T-helper 2 cell treated with Interferon-gamma antibody and Interleukin-4, amounts not matched to agents 5 μg/mL and 100 μg/mL, for 36 hours (primary cell): ENCODE data around the gene ARID4B.
"Not testable (repeated sequence)": the region's sequence is repeated elsewhere in the genome, so short reads cannot be mapped to it uniquely, and the experiment has no call there.

Experiments used
- DNase-seq: peaks from one replicate; pipeline ENCODE4 v3.0.0; 2021; ENCODE audit warnings: low spot score
- H3K27ac Mint-ChIP-seq: one replicate; pipeline ENCODE4 v1.8.0; 2021; ENCODE audit warnings: mild to moderate bottlenecking, mixed read lengths
- H3K27me3 Mint-ChIP-seq: one replicate; pipeline ENCODE4 v1.8.0; 2021; ENCODE audit warnings: low read depth, mixed read lengths
- H3K36me3 Mint-ChIP-seq: one replicate; pipeline ENCODE4 v1.8.0; 2021; ENCODE audit warnings: low read depth, mixed read lengths
- H3K4me1 Mint-ChIP-seq: one replicate; pipeline ENCODE4 v1.8.0; 2021; ENCODE audit warnings: low read depth, mixed read lengths
- H3K4me3 Mint-ChIP-seq: one replicate; pipeline ENCODE4 v1.8.0; 2022; ENCODE audit warnings: mild to moderate bottlenecking, moderate library complexity, mixed read lengths
- H3K9me3 Mint-ChIP-seq: one replicate; pipeline ENCODE4 v1.8.0; 2021; ENCODE audit warnings: mixed read lengths

The ARID4B gene

DNA sequence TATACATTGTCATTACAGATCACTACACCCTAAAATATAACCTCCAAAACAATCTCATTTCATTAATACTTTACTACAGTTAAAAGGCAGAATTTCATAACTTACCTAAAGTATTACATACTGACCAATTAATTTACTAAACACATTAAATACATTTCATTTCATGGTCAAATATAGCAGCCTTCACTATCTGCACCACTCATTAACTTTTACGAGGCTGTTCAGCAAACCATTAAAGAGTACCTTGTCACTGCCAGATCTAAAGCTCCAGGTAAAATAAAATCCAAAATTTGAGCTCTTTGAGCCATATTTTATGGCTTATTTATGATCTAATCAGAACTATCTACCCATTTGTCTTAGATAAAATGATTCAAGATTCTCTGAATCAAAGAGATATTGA lies 100.6 kb downstream of the ARID4B start:
- H3K27ac Mint-ChIP-seq = no peak overlapping the region
- H3K4me3 Mint-ChIP-seq = no peak overlapping the region
- DNase-seq = no peak
- no peaks in the 10 kb centered on the region for H3K27me3 Mint-ChIP-seq
- H3K9me3 Mint-ChIP-seq = no peaks in the 10 kb centered on the region
- peaks cover 30% of the 10 kb centered on the region for H3K36me3 Mint-ChIP-seq
- H3K4me1 Mint-ChIP-seq = peaks cover 5% of the 10 kb centered on the region

DNA sequence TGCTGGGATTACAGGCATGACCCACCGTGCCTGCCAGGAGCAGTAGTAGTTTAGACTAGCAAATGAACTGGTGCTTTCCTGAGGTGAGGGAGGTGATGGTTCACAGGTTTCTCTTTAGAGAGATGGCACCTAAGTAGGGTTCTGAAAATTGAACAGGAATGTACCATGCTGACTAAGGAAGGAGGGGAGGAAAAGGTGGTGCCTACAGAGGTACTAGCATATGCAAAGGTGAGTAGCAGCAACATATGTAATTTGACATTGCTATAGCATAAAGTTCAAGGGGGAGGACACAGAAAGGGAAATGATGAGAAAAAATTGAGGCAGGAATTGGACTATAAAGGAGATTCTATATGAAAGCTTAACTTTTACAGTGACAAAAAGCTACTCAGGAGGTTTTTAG lies 101.0 kb downstream of the ARID4B start:
- Mint-ChIP-seq H3K4me3 (no peak overlapping the region), H3K27ac (no peak overlapping the region), H3K4me1 (peaks cover 5% of the 10 kb centered on the region), H3K9me3 (no peaks in the 10 kb centered on the region), H3K36me3 (peaks cover 30% of the 10 kb centered on the region), H3K27me3 (no peaks in the 10 kb centered on the region)
- no peak for DNase-seq

DNA sequence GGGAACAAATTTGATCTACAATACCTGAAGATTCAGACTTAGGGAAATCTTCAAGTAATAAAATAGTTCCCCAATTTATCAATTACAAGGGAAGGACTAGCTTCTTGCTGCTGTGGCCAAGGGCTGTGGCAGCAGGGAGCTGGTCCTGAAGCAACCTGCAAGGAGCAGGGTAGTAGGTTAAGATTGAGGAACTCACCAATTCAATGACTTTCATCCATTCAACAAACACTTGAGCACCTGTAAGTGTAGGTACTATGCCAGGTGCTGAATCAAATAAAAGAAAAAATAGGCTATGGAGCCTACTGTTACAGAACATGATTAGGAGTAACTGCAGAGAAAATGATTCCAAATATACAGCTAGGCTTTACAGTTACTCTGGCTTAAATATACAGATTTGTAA lies 102.7 kb downstream of the ARID4B start:
- Mint-ChIP-seq H3K36me3 (peaks cover 35% of the 10 kb centered on the region), H3K27me3 (no peaks in the 10 kb centered on the region), H3K4me1 (peaks cover 5% of the 10 kb centered on the region), H3K4me3 (no peak overlapping the region), H3K27ac (no peak overlapping the region), H3K9me3 (no peaks in the 10 kb centered on the region)
- no peak for DNase-seq

DNA sequence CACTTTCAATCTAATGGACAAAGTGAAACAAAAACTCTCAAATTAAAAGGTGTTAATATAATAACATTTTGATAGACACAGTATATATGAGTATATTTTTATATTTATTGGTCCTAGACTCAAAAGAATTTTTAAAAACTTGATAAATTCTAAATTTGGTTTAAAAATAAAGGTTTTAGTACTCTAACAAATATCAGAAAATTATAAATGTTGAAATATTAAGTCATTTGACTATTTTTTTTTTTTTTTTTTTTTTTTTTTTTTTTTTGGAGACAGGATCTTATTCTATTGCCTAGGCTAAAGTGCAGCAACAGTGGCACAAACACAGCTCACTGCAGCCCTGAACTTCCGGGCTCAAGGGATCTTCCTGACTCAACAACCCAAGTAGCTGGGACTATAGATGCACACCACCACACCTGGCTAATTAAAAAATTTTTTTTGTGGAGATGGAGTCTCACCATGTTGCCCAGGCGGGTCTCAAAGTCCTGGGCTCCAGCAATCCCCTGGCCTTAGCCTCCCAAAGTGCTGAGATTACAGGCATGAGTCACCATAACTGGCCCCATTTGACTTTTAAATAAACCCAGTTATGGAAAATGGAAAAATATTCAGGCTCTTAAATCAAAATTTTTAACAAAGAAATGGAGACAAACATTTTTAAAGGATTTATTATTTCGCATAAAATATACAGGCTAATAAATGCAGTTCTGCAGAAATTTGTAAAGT lies 106.2 kb downstream of the ARID4B start:
- no peak overlapping the region for H3K4me3 Mint-ChIP-seq
- H3K9me3 Mint-ChIP-seq = no peaks in the 10 kb centered on the region
- DNase-seq = no peak
- H3K4me1 Mint-ChIP-seq = peaks cover 7% of the 10 kb centered on the region
- H3K27ac Mint-ChIP-seq = no peak overlapping the region
- H3K36me3 Mint-ChIP-seq = peaks cover 34% of the 10 kb centered on the region
- no peaks in the 10 kb centered on the region for H3K27me3 Mint-ChIP-seq

DNA sequence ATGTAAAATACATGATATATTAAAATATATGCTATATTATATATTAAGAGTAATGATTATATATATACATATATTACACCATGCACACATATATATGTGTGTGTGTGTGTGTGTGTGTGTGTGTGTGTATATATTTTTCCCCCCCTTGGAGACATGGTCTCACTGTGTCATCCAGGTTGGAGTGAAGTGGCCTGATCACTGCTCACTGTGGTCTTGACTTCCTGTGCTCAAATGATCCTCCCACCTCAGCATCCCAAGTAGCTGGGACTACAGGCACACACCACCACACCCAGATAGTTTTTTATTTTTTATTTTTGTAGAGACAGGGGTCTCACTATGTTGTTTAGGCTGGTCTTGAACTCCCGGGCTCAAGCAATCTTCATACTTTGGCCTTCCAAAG lies 112.5 kb downstream of the ARID4B start:
- no peaks in the 10 kb centered on the region for H3K27me3 Mint-ChIP-seq
- no peaks in the 10 kb centered on the region for H3K9me3 Mint-ChIP-seq
- H3K27ac Mint-ChIP-seq = no peak overlapping the region
- no peak for DNase-seq
- H3K4me3 Mint-ChIP-seq = no peak overlapping the region
- peaks cover 34% of the 10 kb centered on the region for H3K36me3 Mint-ChIP-seq
- H3K4me1 Mint-ChIP-seq = peaks cover 31% of the 10 kb centered on the region

DNA sequence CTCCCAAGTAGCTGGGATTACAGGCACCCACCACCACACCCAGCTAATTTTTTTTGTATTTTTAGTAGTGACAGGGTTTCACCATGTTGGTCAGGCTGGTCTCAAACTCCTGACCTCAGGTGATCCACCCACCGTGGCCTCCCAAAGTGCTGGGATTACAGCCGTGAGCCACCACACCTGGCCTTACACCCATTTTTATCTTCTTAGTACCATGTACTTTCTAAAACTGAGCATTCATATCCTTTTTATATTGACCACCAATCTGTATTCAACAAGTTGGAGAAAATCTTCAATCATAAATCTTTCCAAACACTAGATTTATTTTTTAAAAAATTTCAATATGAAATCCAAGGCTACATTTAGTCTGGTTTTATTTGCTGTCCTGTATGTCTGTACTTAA lies 113.0 kb downstream of the ARID4B start:
- not testable (repeated sequence) for H3K27me3 Mint-ChIP-seq, DNase-seq, H3K27ac Mint-ChIP-seq, H3K9me3 Mint-ChIP-seq
- H3K4me1 Mint-ChIP-seq = peaks cover 31% of the 10 kb centered on the region
- H3K36me3 Mint-ChIP-seq = peaks cover 31% of the 10 kb centered on the region
- peak overlapping the region; percentile 24 for H3K4me3 Mint-ChIP-seq

DNA sequence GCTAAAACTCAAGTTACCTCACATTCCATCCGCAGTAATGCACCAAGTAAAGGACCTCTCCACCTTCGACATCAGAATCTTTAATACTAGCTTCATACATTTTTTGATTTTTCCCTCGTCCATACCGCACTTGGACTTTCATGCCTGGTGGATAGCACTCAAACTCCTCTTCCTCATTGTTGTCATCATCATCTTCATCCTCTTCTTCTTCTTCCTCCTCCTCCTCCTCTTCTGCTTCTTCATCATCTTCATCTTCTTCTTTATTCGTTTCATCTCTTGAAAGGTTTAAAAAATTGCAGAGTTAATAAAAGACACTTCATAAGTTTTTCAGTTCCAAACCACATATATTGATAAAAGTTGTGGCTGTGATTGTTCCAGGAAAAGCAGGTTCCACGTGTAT lies 114.2 kb downstream of the ARID4B start:
- no peak for DNase-seq
- peak overlapping the region; percentile 38 for H3K27ac Mint-ChIP-seq
- H3K36me3 Mint-ChIP-seq = peaks cover 31% of the 10 kb centered on the region
- H3K27me3 Mint-ChIP-seq = no peaks in the 10 kb centered on the region
- H3K9me3 Mint-ChIP-seq = no peaks in the 10 kb centered on the region
- H3K4me1 Mint-ChIP-seq = peaks cover 31% of the 10 kb centered on the region
- H3K4me3 Mint-ChIP-seq = peak overlapping the region; percentile 66

DNA sequence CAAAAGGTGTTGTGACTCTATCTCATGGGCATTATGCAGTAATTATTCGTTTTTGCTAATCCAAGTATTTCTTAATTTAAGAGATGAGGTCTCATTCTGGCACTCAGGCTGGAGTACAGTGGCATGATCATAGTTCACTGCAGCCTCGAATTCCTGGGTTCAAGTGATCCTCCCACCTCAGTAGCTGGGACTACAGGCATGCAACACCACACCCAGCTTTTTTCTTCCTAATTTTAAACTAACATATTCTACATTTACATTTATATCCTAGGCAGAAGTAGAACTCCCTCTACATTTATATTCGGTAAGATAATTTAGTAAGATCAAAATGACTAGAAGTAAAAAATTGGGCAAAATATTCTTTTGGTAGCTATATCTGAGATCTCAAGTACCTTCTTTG lies 116.5 kb downstream of the ARID4B start:
- Mint-ChIP-seq H3K9me3 (no peaks in the 10 kb centered on the region), H3K36me3 (peaks cover 25% of the 10 kb centered on the region), H3K4me1 (peaks cover 40% of the 10 kb centered on the region), H3K27ac (no peak overlapping the region), H3K4me3 (no peak overlapping the region), H3K27me3 (no peaks in the 10 kb centered on the region)
- DNase-seq = no peak

DNA sequence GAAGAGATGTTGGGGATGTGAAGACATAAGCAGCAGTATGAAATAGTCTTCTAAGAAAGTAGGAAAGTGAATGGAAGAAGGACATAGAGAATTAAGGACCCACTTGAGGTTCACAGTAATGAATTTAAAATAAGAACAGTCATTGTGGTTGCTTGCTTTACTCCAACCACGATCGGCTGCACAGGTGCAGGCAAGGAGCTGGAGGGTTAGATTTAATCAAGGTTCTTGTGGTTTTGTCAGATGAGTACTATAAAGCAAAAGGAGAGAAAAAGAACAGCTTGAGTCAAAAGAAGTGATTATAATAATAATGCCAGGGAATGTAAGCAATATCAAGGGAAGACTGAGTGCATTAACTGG lies 120.8 kb downstream of the ARID4B start:
- Mint-ChIP-seq H3K4me1 (peaks cover 33% of the 10 kb centered on the region), H3K4me3 (peak overlapping the region; percentile 74), H3K27ac (peak overlapping the region; percentile 93), H3K27me3 (no peaks in the 10 kb centered on the region), H3K9me3 (no peaks in the 10 kb centered on the region), H3K36me3 (peaks cover 27% of the 10 kb centered on the region)
- peak; percentile 55 for DNase-seq

DNA sequence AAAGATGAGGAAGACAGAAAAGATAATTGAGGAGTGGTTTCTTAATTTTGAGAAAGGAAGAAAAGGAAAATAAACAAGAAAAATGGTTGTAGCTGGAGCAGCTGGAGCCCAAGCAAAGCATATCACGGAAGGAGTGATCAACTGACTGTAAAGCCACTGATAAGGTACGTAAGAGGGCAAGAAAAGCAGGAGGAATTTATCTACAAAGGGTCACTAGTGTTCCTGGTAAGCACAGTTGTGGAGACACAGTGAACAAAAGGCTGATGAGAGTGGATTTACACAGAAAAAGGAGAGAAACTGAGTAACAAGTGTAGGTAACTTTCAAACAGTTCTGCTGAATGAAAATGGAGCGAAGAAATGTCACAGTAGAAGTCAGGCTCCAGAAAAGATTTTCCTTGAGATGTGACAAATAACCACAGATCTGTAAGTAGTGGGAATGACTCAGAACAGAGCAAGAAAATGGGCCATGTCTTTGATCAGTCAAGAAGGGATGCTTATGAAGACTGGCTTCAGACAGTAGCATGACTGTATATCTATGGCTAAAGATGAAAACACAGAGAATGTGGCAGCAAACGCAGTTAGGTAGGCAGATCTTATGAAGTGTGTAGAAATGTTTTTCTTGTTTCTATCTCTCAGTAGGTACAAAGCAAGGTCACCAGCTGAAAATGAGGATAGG lies 121.3 kb downstream of the ARID4B start:
- Mint-ChIP-seq H3K27me3 (no peaks in the 10 kb centered on the region), H3K27ac (peak overlapping the region; percentile 93), H3K36me3 (peaks cover 22% of the 10 kb centered on the region), H3K4me3 (peak overlapping the region; percentile 74), H3K4me1 (peaks cover 29% of the 10 kb centered on the region), H3K9me3 (no peaks in the 10 kb centered on the region)
- peak; percentile 48 for DNase-seq

DNA sequence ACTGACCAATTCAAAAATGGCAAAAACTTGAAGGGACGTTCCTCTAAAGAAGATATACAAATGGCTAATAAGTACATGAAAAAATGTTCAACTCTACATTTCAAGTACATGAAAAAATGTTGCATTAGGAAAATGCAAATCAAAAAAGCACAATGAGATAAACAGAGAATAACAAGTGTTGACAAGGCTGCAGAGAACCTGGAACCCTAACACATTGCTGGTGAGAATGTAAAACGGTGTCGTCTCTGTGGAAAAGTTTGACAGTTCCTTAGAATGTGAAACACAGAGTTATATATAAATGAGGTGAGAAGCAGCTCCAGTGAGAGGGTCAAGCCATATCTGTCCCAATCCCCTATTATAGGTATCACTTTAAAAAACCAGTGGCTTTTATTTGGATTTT lies 122.3 kb downstream of the ARID4B start:
- no peaks in the 10 kb centered on the region for H3K27me3 Mint-ChIP-seq
- peak overlapping the region; percentile 17 for H3K27ac Mint-ChIP-seq
- peaks cover 19% of the 10 kb centered on the region for H3K36me3 Mint-ChIP-seq

DNA sequence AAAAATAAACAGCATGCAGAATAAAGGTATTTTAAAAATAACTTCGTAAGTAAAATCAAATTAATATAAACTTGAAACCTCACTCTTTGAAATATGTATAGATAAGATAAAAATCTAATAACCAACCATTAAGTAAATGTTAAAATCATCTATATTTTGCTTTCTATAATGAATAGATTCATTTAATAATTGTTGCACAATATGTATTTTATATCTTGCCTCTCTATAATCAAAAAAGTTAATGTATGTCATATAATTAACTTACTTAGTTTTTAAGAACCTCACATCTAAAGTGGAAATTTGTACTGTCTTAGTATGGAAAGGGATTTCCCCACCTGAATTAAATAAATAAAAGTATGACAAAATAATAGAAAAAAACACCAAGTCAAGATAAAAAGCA lies 124.6 kb downstream of the ARID4B start:
- Mint-ChIP-seq H3K36me3 (peaks cover 19% of the 10 kb centered on the region), H3K27me3 (no peaks in the 10 kb centered on the region), H3K27ac (no peak overlapping the region), H3K9me3 (no peaks in the 10 kb centered on the region), H3K4me3 (no peak overlapping the region), H3K4me1 (peaks cover 29% of the 10 kb centered on the region)
- no peak for DNase-seq

More for the DNA sequence above, 122.3 kb downstream of the ARID4B start:
- Mint-ChIP-seq H3K4me3 (peak overlapping the region; percentile 11), H3K9me3 (no peaks in the 10 kb centered on the region), H3K4me1 (peaks cover 27% of the 10 kb centered on the region)
- no peak for DNase-seq

DNA sequence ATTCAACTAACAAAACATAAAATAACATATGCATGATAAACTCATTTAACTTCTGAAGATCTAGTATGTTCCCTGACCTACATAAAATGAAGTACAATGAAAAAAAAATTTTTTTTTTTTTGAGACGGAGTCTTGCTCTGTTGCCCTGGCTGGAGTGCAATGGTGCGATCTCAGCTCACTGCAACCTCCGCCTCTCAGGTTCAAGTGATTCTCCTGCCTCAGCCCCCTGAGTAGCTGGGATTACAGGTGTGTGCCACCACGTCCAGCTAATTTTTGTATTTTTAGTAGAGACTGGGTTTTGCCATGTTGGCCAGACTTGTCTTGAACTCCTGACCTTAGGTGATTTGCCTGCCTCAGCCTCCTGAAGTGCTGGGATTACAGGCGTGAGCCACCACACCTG lies 125.5 kb downstream of the ARID4B start:
- H3K9me3 Mint-ChIP-seq, DNase-seq, H3K4me3 Mint-ChIP-seq, H3K27me3 Mint-ChIP-seq, H3K27ac Mint-ChIP-seq: not testable (repeated sequence)
- peaks cover 24% of the 10 kb centered on the region for H3K4me1 Mint-ChIP-seq
- peaks cover 18% of the 10 kb centered on the region for H3K36me3 Mint-ChIP-seq

DNA sequence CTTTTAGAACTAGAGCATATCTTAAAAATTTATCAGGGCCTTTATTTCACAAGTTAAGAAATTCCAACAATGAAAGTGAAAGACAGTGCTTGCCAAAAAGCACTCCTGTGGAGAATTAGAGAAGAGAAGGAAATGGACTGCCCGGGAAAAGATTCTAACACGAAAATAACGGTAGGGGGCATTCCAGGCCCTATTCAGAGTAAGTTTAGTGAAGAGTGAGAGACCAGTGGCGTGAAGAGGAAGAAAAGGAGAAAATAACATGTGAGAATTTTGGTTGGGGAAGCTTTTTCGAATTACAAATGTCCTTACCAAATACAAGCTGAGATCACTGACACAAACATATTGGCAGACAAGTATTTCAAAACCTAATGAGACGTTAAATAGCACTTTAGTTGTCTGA lies 128.5 kb downstream of the ARID4B start:
- Mint-ChIP-seq H3K36me3 (peaks cover 11% of the 10 kb centered on the region), H3K4me3 (no peak overlapping the region), H3K4me1 (peaks cover 8% of the 10 kb centered on the region), H3K27ac (no peak overlapping the region), H3K9me3 (no peaks in the 10 kb centered on the region), H3K27me3 (no peaks in the 10 kb centered on the region)
- DNase-seq = no peak

DNA sequence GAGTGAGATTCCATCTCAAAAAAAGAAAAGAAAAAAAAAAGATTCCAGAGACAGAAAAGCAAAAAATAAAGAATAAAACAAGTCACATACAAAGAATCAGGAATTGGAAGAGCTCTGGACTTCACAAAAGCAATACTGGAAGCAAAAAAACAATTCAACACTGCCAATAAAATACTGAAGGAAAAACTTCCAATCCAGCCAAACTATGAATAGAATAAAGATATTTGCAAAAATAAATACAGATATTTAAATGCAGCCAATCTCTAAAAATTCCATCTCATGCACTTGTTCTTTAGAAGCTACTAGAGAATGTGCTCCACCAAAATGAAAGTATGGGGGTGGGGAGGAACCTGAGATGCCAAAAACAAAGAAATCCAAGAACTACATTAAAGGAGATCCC lies 137.5 kb downstream of the ARID4B start:
- Mint-ChIP-seq H3K9me3 (no peaks in the 10 kb centered on the region), H3K4me3 (no peak overlapping the region), H3K27me3 (no peaks in the 10 kb centered on the region), H3K36me3 (peaks cover 38% of the 10 kb centered on the region), H3K4me1 (peaks cover 8% of the 10 kb centered on the region), H3K27ac (no peak overlapping the region)
- DNase-seq = no peak
